Cerebellar nuclear complex (tissue), 1 donor: ENCODE results near the gene MKNK1.

Source experiments
- DNase-seq, 2 experiments: peaks; one replicate each; lab custom pipeline; 2025; lab: John Stamatoyannopoulos, UW

MKNK1 gene

DNA sequence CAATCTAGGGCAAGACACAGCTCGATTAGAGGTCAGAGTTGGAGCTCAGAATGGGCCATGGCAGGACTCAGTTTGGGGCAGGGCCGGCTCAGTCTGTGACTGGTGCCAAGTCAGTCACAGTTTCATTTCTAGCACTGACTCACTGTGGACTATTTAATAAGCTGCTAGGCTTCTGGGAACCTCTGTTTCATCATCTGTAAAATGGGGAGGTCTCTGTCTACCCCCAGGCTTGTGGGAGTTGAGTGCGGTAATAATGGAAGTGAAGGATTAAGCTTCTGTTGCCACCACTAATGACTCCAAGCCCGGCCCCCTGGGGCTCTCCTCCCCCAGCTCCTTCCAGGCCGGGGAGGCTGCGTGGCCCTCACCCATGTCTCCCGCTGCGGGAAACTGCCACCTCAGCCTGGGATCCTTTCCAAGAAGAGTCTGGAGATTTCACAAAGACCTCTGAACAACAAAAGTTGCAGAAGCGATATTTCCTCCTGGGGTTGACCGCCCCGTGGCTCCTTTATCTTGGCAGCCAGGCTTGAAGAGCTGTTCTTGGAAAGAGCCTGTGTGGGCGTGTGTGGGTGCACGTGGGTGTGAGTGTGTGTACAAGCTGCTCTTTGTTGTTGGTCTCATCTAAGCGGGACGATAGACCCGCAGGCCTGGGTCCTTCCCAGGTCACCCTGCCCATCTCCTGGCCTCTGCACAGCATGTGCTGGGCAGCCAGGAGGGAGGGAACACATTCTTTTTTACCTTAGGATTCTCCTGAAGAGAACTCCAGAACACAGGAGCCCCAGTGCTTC is 81.7 kb downstream of the MKNK1 start:
- DNase-seq, result no peak

DNA sequence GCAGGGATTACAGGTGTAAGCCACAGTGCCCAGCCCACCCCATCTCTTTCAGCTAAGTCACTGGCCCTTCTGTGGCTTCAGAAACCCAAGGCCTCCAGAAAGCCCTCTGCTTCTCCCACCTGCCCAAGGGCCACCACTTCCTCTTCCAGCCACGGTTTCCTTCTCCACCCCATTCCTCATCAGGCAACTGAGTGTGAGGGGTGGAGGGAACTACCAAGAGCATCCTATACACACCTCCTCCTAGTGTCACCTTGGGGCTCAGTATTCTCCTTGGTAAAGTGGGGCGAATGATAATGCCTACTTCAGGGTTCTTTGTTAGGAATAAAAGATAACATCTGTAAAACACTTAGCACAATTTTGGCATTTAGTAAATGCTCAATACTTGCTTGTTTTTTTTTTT is 82.7 kb downstream of the MKNK1 start:
- no peak for DNase-seq

DNA sequence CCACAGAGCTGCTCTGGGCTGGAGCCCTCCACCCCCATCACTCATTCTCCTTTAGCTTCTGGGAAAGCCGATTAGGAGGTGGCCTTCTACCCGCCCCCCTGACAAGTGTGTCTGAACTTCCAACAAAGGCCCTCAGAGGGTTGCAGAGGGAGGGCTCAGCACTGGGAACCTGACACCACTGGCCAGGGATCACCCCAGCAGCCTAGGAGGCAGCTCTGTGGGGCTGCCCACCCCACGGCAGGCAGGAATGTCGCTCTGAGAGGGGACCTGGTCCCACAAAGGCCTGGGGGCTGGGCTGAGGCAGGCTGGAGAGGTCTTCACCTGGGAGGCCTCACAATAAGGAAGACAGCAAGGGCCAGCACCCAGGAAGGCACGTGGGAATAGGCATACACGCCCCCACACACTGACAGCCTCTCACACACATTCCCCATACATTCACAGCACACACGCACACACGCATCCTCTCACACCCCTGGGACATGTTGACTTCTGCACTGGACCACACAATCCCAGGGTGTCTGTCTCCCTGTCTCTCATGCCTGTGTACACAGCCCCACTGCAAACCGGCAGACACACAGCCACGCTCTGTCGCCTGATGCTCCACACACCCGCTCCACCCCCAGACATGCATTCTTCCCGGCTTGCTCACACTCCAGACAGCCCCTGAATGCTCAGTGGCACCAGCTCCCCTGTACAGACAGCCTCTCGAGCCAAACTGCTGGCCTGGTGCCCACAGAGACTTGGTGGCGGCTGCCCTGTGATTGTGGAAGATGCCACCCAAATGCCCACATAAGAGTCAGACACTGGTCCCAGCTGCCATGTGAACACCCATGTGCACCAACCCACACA is 83.8 kb downstream of the MKNK1 start:
- DNase-seq, result no peak

DNA sequence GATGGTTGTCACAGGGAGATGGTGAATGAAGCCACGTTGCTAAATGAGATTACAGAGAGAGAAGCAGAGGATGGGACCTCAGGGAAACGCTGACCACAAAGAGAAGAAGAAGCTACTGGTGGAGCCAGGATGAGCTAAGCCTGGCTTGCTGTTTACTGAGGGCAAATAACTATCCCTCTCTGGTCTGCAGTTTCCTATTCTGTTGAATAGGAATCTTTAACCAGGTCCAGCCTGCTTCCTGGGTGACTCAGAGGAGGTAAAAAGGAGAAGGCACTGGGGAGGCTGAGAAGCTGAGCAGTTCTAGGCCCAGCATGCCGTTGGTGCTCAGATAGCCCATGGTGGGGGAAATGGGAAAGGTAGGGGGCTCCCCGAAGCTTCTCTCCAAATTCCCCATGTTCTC is 84.9 kb downstream of the MKNK1 start:
- DNase-seq, result no peak

DNA sequence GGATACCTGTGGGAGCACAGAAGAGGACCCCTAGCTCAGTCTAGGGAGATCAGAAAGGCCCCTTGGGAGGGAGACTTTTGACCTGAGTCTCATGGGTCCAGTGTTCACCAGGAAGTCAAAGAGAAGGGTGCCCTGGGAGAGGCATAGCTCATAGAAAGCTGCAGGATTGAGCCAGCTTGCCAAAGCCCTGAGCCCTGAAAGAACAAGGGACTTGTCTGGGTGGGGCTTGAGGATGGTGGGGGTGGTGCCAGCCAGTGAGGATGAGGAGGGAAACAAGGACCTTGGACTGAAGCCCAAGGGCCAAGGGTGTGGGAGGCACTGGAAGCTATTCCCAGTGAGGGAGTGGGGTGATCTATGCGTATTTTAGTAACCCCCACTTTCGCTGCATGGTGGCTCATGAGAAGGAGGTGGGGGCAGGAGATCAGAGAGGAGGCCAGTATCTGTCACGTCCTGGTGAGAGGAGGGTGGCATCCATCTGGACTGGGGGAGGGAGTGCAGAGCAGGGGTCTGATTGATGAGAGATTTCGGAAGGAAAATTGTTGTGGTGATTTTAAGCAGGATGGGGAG is 86.1 kb downstream of the MKNK1 start:
- DNase-seq, result no peak

DNA sequence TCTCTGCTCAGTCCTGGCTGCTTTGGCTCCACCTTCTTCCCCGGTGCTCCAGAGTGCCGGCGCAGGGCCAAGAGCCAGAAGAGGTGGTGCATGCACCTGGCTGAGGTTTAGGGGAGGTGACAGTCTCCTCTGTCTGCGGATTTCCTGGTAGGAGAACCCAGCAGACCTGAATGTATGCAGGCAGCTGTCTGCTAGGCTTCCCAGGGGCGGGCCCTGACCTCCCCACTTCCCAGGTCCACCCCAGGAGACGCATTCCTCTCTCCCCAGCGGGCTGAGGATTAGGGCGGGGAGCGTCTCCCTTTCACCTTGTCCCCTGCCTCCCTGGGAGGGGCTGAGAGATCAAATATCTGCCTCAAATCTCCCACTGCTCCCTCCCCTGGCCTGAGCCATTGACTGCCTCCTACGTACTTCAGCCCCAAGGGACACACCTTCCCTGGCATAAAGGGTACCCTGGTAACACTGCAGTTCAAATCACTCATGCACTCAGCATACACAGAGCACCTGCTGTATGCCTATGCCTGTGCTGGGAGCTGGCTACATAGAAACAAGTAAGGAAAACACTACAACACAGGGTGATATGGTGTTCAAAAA is 87.0 kb downstream of the MKNK1 start:
- DNase-seq, result no peak

DNA sequence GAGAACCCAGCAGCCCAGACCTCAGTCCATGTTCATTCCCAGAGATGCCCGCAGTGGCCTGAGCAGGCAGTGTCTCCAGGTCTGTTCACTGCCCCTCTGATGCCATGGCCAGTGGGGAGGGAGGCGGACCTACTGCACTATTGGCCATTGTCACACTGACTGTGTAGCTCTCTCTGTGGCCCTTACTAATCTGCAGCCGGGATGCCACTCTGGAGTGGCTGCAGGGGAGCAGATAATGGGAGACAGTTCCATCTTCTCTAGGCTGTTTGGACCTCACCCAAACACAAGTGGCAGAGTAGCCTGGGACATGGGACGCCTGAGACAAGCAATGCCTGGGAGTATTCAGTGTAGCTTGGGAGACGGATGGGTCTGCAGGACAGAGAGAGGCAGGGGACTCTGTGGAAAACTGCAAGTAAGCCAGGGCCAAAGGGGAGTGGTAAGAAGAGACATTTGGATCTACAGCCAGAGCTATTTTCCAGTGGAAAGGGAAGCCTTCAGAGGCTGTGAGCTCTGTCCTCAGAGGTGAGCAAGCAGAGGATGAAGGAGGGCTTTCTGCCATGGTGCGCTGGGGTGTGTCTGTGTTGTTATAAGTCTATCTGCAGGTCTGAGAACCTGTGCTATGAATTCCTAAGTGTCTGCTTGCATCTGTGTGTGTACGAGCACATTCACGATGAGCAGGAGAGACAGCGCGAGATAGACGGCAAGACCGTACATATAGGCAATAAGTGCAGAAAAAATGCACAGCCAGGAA is 87.7 kb downstream of the MKNK1 start:
- no peak for DNase-seq

DNA sequence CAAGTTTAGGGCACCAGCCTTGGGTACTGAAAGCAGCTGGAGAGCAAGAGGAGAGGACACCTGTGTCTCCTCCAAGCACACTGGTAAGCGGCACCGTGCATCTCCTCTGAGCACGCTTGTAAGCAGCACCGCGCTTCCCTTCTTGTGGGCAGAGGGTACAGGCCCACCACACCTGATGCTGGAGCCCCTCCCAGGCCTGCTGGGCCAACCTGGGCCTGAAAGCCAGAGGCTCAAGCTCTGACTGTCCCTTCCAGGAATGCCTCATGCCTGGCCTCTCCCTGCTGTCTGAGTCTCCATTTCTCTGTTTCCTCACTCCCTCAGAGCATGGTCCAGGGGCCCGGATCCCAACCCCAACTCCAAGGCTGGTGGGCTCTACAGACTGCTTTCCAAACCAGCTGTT is 88.5 kb downstream of the MKNK1 start:
- DNase-seq, result no peak

DNA sequence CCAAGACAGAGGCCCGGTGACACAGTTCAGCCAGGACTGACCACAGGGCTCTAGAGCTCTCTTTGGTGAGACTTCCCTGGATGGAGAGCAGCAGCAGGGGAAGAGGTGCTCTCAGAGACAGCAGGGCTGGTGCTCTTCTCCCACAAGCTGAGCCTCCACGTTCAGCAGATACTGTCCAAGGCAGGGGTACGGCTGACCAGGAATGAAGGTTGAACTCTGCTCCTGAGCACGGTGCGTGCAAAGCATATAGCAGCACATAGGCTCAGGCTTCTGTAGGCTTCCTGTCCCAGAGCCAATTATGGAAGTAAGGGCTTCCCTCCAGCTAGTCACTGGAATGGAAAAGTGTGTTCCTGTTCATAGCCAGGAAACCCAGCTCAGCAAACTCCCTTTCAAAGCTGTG is 90.5 kb downstream of the MKNK1 start:
- no peak for DNase-seq

DNA sequence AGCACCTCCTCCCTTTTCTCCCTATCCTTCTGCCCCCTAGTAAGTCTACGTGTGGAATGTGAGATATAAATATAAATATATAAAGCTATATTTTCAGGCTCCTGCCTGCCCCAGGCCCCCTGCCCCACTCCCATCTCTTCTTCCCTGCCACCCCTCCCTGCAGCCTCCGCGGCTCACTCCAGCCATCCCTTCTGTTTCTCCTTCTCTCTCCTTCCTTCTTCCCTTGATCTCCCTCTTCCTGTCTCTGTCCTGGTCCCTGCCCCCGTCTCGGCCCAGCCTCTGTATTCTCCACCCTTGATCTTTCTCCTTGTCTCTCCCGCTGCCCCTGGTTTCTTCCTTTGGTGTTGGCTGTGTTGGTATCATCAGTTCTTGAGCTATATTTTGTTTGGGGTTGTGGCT is 91.3 kb downstream of the MKNK1 start:
- no peak for DNase-seq

DNA sequence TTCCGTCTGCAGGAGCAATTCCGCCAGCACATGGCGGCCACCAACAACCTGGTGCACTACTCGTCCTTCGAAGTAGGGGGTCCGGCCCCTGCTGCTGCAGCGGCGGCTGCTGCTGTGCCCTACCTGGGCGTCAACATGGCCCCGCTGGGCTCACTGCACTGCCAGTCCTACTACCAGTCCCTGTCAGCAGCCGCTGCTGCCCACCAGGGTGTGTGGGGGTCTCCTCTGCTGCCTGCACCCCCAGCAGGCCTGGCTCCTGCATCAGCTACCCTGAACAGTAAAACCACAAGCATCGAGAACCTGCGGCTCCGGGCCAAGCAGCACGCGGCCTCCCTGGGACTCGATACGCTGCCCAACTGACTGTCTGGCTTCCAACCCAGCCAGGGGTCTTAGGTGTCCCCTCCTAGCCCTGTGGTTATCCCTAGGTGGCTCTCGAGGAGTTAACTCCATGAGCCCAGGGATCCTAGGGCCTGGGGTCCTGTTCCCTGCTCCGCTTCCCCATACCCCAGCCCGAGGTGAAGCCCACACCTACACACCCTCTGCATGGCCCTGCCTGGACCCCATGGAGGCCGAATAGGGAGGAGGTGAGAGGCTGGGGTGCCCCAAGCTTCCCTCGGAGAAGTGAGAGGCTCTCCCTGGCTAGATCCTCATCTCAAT is 91.8 kb downstream of the MKNK1 start:
- DNase-seq, result no peak

DNA sequence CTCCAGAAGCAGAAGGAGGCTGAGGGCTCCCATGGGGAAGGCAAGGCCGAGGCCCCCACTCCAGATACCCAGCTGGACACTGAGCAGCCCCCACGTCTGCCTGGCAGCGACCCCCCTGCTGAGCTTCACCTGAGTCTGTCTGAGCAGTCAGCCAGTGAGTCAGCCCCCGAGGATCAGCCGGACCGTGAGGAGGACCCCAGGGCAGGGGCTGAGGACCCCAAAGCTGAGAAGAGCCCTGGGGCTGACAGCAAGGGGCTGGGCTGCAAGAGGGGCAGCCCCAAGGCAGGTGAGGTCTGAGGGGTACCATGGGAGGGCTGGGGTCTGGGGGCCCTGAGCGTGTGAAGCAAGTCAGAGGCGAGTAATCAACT is 93.1 kb downstream of the MKNK1 start:
- no peak for DNase-seq

DNA sequence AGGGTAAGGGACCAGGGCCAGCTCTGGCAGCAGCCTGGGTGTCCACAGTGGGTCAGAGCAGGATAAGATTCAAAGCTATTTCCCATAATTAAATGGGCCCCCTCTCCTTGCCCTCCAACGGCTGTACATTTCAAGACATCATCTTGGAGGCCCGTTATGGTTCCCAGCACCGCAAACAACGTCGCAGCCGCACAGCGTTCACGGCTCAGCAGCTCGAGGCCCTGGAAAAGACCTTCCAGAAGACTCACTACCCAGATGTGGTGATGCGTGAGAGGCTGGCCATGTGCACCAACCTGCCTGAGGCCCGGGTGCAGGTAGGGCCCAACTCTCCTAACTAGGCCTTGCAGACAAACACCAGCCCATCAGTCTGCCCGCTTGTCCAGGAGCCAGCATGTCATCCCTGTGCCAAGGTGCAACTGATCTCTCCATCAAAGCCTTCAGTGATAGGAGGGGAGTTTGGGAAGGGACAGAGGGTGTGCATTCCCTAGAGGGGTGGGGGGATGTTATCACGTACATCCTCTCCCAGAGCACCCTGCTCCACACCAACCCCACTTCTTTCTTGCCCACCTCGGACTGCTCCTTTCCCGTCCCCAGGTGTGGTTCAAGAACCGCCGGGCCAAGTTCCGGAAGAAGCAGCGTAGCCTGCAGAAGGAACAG is 93.6 kb downstream of the MKNK1 start:
- no peak for DNase-seq

DNA sequence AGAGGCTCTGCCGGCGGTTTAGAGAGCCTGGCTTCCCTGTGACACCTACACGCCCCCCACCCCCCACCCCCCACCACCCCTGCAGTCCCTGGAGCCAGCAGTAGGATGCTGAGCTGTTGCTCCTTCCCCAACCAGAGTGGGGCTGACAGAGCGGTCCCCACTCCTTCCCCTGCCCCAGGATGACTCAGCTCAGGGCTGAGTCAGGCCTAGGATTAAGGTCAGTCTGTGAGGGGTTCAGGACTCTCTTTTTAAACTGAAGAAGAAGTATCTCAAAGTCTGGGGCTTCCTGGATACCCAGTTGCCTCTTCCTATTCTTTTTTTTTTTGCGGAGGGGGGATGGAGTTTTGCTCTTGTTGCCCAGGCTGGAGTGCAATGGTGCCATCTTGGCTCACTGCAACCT is 95.3 kb downstream of the MKNK1 start:
- no peak for DNase-seq
